ENCODE data around the gene TMBIM4.

The TMBIM4 gene

DNA sequence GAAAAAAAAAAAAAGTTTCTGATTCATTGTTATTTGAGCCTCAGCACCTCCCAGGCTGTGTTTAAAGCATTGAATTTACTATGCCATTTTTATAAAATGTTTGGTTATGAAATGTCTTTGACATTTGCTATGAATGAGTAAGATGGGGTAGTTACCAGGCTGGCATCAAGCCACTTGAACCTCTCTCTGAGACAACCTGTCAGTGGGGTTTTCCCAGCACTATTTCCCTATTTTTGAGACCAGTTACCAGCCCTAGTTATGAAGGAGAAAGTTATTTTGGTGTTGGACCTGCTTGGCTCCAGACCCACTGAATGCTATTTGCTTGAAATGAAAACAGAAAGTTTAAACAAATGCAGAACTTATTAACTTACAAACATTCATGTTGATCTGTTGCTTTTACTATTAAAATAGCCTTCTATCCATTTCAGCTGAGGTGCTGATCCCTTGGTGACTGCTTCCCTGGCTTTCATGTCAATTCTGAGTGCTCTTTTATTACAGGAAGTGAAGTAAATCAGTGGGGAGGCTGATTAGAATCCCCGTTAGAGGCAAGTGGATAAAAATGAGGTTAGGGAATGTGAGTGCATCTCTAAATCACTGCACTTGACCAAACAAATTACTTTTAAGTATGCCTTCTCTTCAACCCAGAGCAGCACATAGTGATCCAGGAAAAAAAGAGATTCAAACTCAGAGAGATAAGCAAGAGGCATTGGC is 77.1 kb downstream of the TMBIM4 start:
- DNase-seq (ENCODE audit: low read depth): peak; percentile 39

GRCh38 chr12:66090157-66090556 is 79.6 kb downstream of the TMBIM4 start:
- DNase-seq (ENCODE audit: low read depth): no peak

DNA sequence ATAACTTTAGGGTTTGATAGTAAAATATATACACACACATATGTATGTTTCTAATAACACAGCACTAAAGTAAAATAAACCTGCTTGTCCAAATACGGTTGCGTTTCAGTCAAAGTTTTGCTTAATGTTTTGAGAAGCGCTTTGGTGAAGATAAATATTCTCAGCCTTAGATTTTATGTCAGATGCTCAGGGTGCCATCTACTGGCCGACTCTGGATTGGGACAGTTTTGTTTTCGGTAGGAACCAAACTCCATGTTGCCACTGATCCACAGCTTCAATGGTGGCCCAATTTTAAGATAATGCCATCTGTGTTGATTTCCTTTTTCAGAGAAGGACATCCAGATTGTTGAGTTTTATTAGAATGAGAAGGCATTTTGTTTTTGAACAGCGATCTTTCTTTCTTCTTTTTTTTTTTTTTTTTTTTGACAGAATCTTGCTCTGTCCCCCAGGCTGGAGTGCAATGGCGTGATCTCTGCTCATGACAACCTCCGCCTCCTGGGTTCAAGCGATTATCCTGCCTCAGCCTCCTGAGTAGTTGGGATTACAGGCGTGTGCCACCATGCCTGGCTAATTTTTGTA is 82.3 kb downstream of the TMBIM4 start:
- peak; percentile 52 for DNase-seq (ENCODE audit: low read depth)

GRCh38 chr12:66085998-66086397 is 83.8 kb downstream of the TMBIM4 start:
- DNase-seq (ENCODE audit: low read depth): no peak

All from HS-27A (cell line).